Activated B cell treated with CpG ODN at 0.5 μM for 24 hours (primary cell): Measurements from ENCODE around the gene EN1. TPM values are rescaled to one million over a fixed set of nuclear protein-coding genes. Genes with fewer than 3 reads are reported as not detected.

Source experiments
- ATAC-seq: fragments of 200-7000 bp; cut with Tn5 transposase; one replicate; pipeline ENCODE4 v1.10.0; 2021; ENCODE audit warnings: low read depth, mild to moderate bottlenecking, moderate library complexity
- CTCF ChIA-PET: fragments of 350-600 bp; sonication (Branson Sonifier 250); formaldehyde crosslinking; loops from one replicate; lab custom pipeline; 2021; ENCODE audit warnings: antibody characterized with exemption; lab: Charles Lee
- POLR2A ChIA-PET: fragments of 350-600 bp; sonication (Branson Sonifier 250); formaldehyde crosslinking; loops from one replicate; lab custom pipeline; 2021; ENCODE audit warnings: antibody characterized with exemption; lab: Charles Lee
- DNase-seq: peaks from one replicate; pipeline ENCODE4 v3.0.0; 2022
- H3K27ac Mint-ChIP-seq: one replicate; pipeline ENCODE4 v1.8.0; 2020; ENCODE audit warnings: mixed read lengths
- H3K27me3 Mint-ChIP-seq: one replicate; pipeline ENCODE4 v1.8.0; 2021; ENCODE audit warnings: mixed read lengths
- H3K36me3 Mint-ChIP-seq: one replicate; pipeline ENCODE4 v1.8.0; 2021; ENCODE audit warnings: low read depth, mixed read lengths
- H3K4me1 Mint-ChIP-seq: one replicate; pipeline ENCODE4 v1.8.0; 2021; ENCODE audit warnings: mixed read lengths
- H3K4me3 Mint-ChIP-seq: one replicate; pipeline ENCODE4 v1.8.0; 2020; ENCODE audit warnings: mild to moderate bottlenecking, mixed read lengths
- H3K9me3 Mint-ChIP-seq: one replicate; pipeline ENCODE4 v1.8.0; 2020; ENCODE audit warnings: mixed read lengths
- intact Hi-C: fragments of 100-400 bp; cut with micrococcal nuclease; formaldehyde crosslinking; loops from one replicate; pipeline ENCODE4 v1.15.1; 2024
- total RNA-seq: library from RNA; stranded (reverse); gene quantifications from 2 replicates; pipeline ENCODE4 v1.2.3, GENCODE V29; 2022
- TF ChIP-seq, protein P1 (sequence below): fragments of 200-600 bp; IDR thresholded peaks from one replicate; pipeline ENCODE4 v1.8.0; 2022; ENCODE audit warnings: antibody characterized with exemption, mild to moderate bottlenecking

Gene EN1
- total RNA-seq, 1 donor from 2014 or later: not detected

DNA sequence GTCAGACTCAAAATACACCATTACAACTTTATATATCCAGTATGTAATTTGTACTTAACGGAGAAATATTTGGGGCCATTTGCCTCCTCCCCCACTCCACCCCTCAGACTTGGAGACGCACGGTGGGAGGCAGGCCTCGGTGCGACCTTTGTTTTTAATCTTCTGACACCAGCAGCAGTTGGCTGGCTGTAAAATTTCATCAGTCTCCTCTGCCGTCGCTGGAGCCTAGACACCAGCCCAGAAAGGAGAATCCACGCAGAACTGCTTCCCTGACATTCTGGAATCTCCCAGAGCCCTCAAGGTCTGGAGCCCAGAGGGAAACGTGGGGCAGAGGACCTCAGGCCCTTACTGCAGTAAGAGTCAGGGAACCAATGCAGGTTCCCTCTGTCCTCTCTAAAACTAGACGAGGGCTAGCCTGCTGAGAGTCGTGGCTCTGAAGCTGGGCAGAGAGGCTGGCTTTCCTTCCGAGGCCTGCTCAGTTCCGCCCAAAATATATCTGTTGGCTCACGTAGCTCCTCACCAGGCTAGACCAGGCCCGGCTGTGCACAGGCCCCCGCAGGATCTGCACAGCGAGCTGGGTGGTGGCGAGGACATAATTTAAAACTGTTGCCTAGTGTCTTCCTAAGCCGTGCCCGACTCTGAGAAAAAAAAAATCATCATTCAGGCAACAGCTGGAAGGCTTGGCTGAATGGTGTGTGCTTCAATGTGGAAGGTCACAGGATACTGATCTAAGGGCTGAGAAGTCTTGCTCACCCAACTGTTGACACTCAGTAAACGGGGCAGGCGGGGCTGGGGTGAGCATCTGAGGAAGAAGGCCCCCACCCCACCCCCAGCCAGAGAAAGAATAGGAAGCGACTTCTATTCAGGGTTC lies 40.4 kb downstream of the EN1 start:
- no peak for ATAC-seq
- H3K9me3 Mint-ChIP-seq: no peaks in the 10 kb centered on the region
- H3K27me3 Mint-ChIP-seq: peaks cover 41% of the 10 kb centered on the region
- CTCF ChIA-PET: no interaction called here
- H3K4me1 Mint-ChIP-seq: peaks cover 6% of the 10 kb centered on the region
- no peak overlapping the region for H3K27ac Mint-ChIP-seq
- intact Hi-C loops: no loop called here
- no peaks in the 10 kb centered on the region for H3K36me3 Mint-ChIP-seq
- no peak overlapping the region for H3K4me3 Mint-ChIP-seq
- POLR2A ChIA-PET: no interaction called here
- DNase-seq: no peak
- TF ChIP-seq, protein P1, sequence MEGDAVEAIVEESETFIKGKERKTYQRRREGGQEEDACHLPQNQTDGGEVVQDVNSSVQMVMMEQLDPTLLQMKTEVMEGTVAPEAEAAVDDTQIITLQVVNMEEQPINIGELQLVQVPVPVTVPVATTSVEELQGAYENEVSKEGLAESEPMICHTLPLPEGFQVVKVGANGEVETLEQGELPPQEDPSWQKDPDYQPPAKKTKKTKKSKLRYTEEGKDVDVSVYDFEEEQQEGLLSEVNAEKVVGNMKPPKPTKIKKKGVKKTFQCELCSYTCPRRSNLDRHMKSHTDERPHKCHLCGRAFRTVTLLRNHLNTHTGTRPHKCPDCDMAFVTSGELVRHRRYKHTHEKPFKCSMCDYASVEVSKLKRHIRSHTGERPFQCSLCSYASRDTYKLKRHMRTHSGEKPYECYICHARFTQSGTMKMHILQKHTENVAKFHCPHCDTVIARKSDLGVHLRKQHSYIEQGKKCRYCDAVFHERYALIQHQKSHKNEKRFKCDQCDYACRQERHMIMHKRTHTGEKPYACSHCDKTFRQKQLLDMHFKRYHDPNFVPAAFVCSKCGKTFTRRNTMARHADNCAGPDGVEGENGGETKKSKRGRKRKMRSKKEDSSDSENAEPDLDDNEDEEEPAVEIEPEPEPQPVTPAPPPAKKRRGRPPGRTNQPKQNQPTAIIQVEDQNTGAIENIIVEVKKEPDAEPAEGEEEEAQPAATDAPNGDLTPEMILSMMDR: no peak

GRCh38 chr2:118805064-118805690 lies 42.3 kb downstream of the EN1 start:
- H3K4me1 Mint-ChIP-seq: peaks cover 6% of the 10 kb centered on the region
- POLR2A ChIA-PET: no interaction called here
- no peak overlapping the region for H3K4me3 Mint-ChIP-seq
- no peaks in the 10 kb centered on the region for H3K9me3 Mint-ChIP-seq
- TF ChIP-seq, protein P1: no peak
- DNase-seq: no peak
- CTCF ChIA-PET: no interaction called here
- no peak for ATAC-seq
- no peak overlapping the region for H3K27ac Mint-ChIP-seq
- no peaks in the 10 kb centered on the region for H3K36me3 Mint-ChIP-seq
- intact Hi-C loops: no loop called here
- peaks cover 40% of the 10 kb centered on the region for H3K27me3 Mint-ChIP-seq

- Mint-ChIP-seq H3K27ac (no peak overlapping the region), H3K4me1 (no peaks in the 10 kb centered on the region), H3K4me3 (no peak overlapping the region), H3K9me3 (no peaks in the 10 kb centered on the region), H3K36me3 (no peaks in the 10 kb centered on the region), H3K27me3 (peaks cover 37% of the 10 kb centered on the region)
- DNase-seq (no peak), ATAC-seq (no peak)
- ChIA-PET CTCF (no interaction called here), POLR2A (no interaction called here)
- intact Hi-C loops: no loop called here
- TF ChIP-seq, protein P1: no peak
Observed at GRCh38 chr2:118803012-118803411, 44.4 kb downstream of the EN1 start.

GRCh38 chr2:118801151-118801550 lies 46.3 kb downstream of the EN1 start:
- no peak overlapping the region for H3K4me3 Mint-ChIP-seq
- H3K27me3 Mint-ChIP-seq: peaks cover 27% of the 10 kb centered on the region
- no peak for DNase-seq
- H3K36me3 Mint-ChIP-seq: no peaks in the 10 kb centered on the region
- no peaks in the 10 kb centered on the region for H3K4me1 Mint-ChIP-seq
- H3K9me3 Mint-ChIP-seq: no peaks in the 10 kb centered on the region
- CTCF ChIA-PET: no interaction called here
- TF ChIP-seq, protein P1: no peak
- POLR2A ChIA-PET: no interaction called here
- no peak overlapping the region for H3K27ac Mint-ChIP-seq
- no peak for ATAC-seq
- intact Hi-C loops: no loop called here

DNA sequence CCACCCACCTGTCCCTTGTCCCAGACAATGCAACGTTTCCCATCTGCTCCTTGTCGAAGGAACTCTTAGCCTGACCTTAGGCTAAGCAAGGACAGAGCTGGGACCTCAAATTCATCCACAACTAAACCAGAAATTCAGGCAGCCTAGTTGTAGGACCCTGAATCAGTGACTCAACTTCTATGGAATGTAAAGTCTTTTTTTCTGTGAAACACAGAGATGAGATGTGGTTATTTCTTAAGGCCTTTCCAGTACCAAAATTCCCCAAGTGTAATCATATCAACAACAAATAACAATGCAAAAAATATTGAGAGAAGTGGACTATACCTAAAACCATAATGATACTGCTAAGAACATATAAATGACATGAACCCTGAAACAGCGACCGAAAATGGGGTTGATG lies 46.7 kb downstream of the EN1 start:
- no peak overlapping the region for H3K27ac Mint-ChIP-seq
- TF ChIP-seq, protein P1: no peak
- intact Hi-C loops: no loop called here
- ATAC-seq (no peak), DNase-seq (no peak)
- H3K9me3 Mint-ChIP-seq: no peaks in the 10 kb centered on the region
- H3K4me1 Mint-ChIP-seq: no peaks in the 10 kb centered on the region
- peaks cover 24% of the 10 kb centered on the region for H3K27me3 Mint-ChIP-seq
- no peak overlapping the region for H3K4me3 Mint-ChIP-seq
- ChIA-PET POLR2A (no interaction called here), CTCF (no interaction called here)
- H3K36me3 Mint-ChIP-seq: no peaks in the 10 kb centered on the region
